A673 (cell line): ENCODE measurements around the gene NME9.

ENCODE experiments used
- CTCF ChIP-seq: fragments of 300-800, 200-600 bp; sonication (generic); conservative IDR thresholded peaks from 2 replicates; pipeline ENCODE4 v1.5.1; 2017; ENCODE audit warnings: low read depth, mild to moderate bottlenecking, antibody characterized with exemption, low read length, moderate library complexity, mixed read lengths
- EZH2 ChIP-seq: fragments of 200-600 bp; sonication (generic); IDR thresholded peaks from 2 replicates; pipeline ENCODE4 v1.6.1; 2017; ENCODE audit warnings: borderline replicate concordance, low read depth, mild to moderate bottlenecking, mixed read lengths, antibody characterized with exemption, low read length; ENCODE audit not compliant: poor library complexity, severe bottlenecking

GRCh38 chr3:138329127-138329983 lies at the start of gene NME9:
- TF ChIP-seq CTCF (peak; percentile 74), EZH2 (no peak)
